HG02642 (cell line): Measurements from ENCODE around the gene UGCG.

Experiments
- ATAC-seq: cut with Tn5 transposase; IDR thresholded peaks from one replicate; pipeline ENCODE4 v1.9.1; 2021; ENCODE audit warnings: mild to moderate bottlenecking; ENCODE audit not compliant: unreplicated experiment, poor library complexity

Gene UGCG

GRCh38 chr9:111915425-111915758 lies 18.8 kb downstream of the UGCG start:
- ATAC-seq = no peak

GRCh38 chr9:111916234-111916645 lies 19.6 kb downstream of the UGCG start:
- no peak for ATAC-seq

GRCh38 chr9:111917201-111917600 lies 20.6 kb downstream of the UGCG start:
- ATAC-seq = no peak

GRCh38 chr9:111917980-111918379 lies 21.4 kb downstream of the UGCG start:
- ATAC-seq = no peak

GRCh38 chr9:111919875-111920274 lies 23.3 kb downstream of the UGCG start:
- ATAC-seq = no peak

- no peak for ATAC-seq
These were observed 23.9 kb downstream of the UGCG start for GRCh38 chr9:111920531-111920930.

- ATAC-seq = no peak
These were observed 25.9 kb downstream of the UGCG start for GRCh38 chr9:111922324-111923013.

- no peak for ATAC-seq
These were observed 27.7 kb downstream of the UGCG start for GRCh38 chr9:111924281-111924680.

GRCh38 chr9:111925017-111925770 lies 28.6 kb downstream of the UGCG start:
- ATAC-seq = no peak

GRCh38 chr9:111925784-111926183 lies 29.2 kb downstream of the UGCG start:
- ATAC-seq = no peak

GRCh38 chr9:111926421-111926875 lies 29.8 kb downstream of the UGCG start:
- ATAC-seq = peak; percentile 99

- ATAC-seq = no peak
These were observed 31.7 kb downstream of the UGCG start for GRCh38 chr9:111928359-111928720.

GRCh38 chr9:111934747-111935146 lies 38.1 kb downstream of the UGCG start:
- no peak for ATAC-seq

- ATAC-seq = no peak
These were observed 39.8 kb downstream of the UGCG start for GRCh38 chr9:111936391-111936790.

- ATAC-seq = no peak
These were observed 40.7 kb downstream of the UGCG start for GRCh38 chr9:111937301-111937700.

- ATAC-seq = peak; percentile 72
These were observed 41.3 kb downstream of the UGCG start for GRCh38 chr9:111937781-111938426.

- no peak for ATAC-seq
These were observed 41.8 kb downstream of the UGCG start for GRCh38 chr9:111938427-111938800.

- ATAC-seq = no peak
These were observed 42.7 kb downstream of the UGCG start for GRCh38 chr9:111939322-111939721.

GRCh38 chr9:111940697-111941096 lies 44.1 kb downstream of the UGCG start:
- no peak for ATAC-seq

- no peak for ATAC-seq
These were observed 46.6 kb downstream of the UGCG start for GRCh38 chr9:111943200-111943599.

- ATAC-seq = no peak
These were observed 47.1 kb downstream of the UGCG start for GRCh38 chr9:111943746-111944145.
